Tibial nerve (tissue), 4 donors: ENCODE results near the gene OR7G3. TPM values are rescaled to one million over a fixed set of nuclear protein-coding genes. Genes with fewer than 3 reads are reported as not detected.

Experiments used
- DNase-seq, 2 donors: peaks; one replicate each; pipeline ENCODE4 v3.0.0-alpha.2; 2019; ENCODE audit warnings: low spot score in 2 of 2
- H3K27ac ChIP-seq, 4 donors: fragments of 200-600 bp; sonication (generic) in 3 of 4; one replicate each; pipeline ENCODE4 v1.5.1; 2017 to 2019; ENCODE audit warnings: mild to moderate bottlenecking in 1 of 4
- H3K27me3 ChIP-seq, 2 donors: fragments of 200-600 bp; sonication (generic) in 1 of 2; one replicate each; pipeline versions ENCODE4 v1.5.1 to v1.6.0; 2017 to 2019
- H3K36me3 ChIP-seq, 3 donors: fragments of 200-600 bp; sonication (generic); one replicate each; pipeline ENCODE4 v1.5.1; 2018 to 2019
- H3K4me1 ChIP-seq, 4 donors: fragments of 200-600 bp; sonication (generic) in 3 of 4; one replicate each; pipeline ENCODE4 v1.5.1; 2017 to 2019
- H3K4me3 ChIP-seq, 4 donors: fragments of 200-600 bp; sonication (generic) in 3 of 4; one replicate each; pipeline ENCODE4 v1.5.1; 2017 to 2019; ENCODE audit warnings: mild to moderate bottlenecking in 1 of 4, moderate library complexity in 1 of 4
- H3K9me3 ChIP-seq, 4 donors: fragments of 200-600 bp; sonication (generic) in 3 of 4; one replicate each; pipeline ENCODE4 v1.5.1; 2017 to 2019
- EP300 ChIP-seq, 2 donors: sonication (generic); formaldehyde crosslinking; IDR thresholded peaks; one replicate each; pipeline ENCODE4 v1.6.1; 2017; ENCODE audit warnings: antibody characterized with exemption in 2 of 2, mild to moderate bottlenecking in 1 of 2
- POLR2A ChIP-seq, 2 donors: fragments of 450-650 bp; IDR thresholded peaks; one replicate each; pipeline ENCODE4 v1.6.1; 2017; ENCODE audit warnings: antibody characterized with exemption in 2 of 2, mild to moderate bottlenecking in 2 of 2, moderate library complexity in 2 of 2
- WGBS, 2 donors: methylation state at CpG; one replicate each; pipeline ENCODE4 v1.1.5; 2018; 5-methylcytosine and 5-hydroxymethylcytosine counted together
- total RNA-seq, 4 donors: library from RNA; depleted of rRNA; stranded (reverse); fragments of >200 nt; gene quantifications; one replicate each; pipeline ENCODE4 v1.1.0, GENCODE V29; 2016
- TF ChIP-seq, protein P1 (sequence below), 5 experiments: fragments of 200-600 bp in 3 of 5; fragments of 450-650 bp in 2 of 5; sonication (generic) in 3 of 5; IDR thresholded peaks; one replicate each; pipeline ENCODE4 v1.5.1; 2016 to 2019; ENCODE audit warnings: antibody characterized with exemption in 5 of 5, mild to moderate bottlenecking in 3 of 5, moderate library complexity in 2 of 5

OR7G3 gene
- total RNA-seq, 4 donors from 2014 or later: not detected

DNA sequence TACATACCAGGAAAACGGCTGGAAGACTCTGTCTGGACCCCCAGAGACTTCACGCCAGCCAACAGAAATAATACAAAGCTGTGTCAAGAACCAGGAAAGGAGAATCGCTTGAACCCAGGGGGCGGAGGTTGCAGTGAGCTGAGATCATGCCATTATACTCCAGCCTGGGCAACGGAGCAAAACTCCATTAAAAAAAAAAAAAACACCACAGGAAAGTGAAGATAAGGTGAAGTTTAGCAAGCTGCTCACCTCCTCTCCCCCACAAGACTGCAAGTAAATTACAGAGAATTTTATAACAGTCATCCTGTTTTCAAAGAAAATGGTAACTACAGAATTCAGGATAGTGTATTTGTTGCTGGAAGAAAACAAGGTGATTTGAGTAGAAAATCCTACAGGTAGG lies 10.2 kb downstream of the OR7G3 start:
- H3K9me3 ChIP-seq: peaks cover 0 to 7% (median 2%) of the 10 kb centered on the region in 4 donors
- H3K27me3 ChIP-seq: no peaks in the 10 kb centered on the region
- DNase-seq: no peak
- no peaks in the 10 kb centered on the region for H3K4me1 ChIP-seq
- H3K27ac ChIP-seq: no peak overlapping the region
- WGBS, 2 donors: 48 to 51% methylated on average over 5 of the region's 5 CpGs
- no peaks in the 10 kb centered on the region for H3K36me3 ChIP-seq
- TF ChIP-seq, protein P1, sequence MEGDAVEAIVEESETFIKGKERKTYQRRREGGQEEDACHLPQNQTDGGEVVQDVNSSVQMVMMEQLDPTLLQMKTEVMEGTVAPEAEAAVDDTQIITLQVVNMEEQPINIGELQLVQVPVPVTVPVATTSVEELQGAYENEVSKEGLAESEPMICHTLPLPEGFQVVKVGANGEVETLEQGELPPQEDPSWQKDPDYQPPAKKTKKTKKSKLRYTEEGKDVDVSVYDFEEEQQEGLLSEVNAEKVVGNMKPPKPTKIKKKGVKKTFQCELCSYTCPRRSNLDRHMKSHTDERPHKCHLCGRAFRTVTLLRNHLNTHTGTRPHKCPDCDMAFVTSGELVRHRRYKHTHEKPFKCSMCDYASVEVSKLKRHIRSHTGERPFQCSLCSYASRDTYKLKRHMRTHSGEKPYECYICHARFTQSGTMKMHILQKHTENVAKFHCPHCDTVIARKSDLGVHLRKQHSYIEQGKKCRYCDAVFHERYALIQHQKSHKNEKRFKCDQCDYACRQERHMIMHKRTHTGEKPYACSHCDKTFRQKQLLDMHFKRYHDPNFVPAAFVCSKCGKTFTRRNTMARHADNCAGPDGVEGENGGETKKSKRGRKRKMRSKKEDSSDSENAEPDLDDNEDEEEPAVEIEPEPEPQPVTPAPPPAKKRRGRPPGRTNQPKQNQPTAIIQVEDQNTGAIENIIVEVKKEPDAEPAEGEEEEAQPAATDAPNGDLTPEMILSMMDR (IDR thresholded peaks at IDR 0.05): no peak
- no peak for TF ChIP-seq POLR2A (IDR thresholded peaks at IDR 0.05)
- TF ChIP-seq EP300 (IDR thresholded peaks at IDR 0.05): no peak
- H3K4me3 ChIP-seq: no peak overlapping the region

DNA sequence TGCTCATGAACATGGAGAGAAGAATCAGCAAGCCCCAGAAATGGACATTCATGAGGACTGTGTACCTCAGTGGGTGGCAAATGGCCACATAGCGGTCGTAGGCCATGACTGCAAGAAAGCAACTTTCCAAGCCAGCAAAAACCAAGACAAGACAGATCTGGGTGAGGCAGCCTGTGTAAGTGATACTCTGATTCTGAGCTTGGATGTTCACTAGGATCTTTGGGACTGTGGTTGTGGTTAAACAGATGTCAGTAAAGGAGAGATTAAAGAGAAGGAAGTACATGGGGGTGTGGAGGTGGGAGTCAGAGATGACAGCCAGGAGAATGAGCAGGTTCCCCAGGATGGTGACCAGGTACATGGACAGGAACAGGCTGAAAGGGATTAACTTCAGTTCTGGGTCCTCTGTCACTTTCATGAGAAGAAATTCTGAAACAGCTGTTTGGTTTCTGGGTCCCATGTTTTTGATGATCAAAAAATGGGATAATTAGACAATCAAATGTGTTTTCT lies 11.4 kb downstream of the OR7G3 start, which contains the start of gene OR7G1:
Gene OR7G1, minus strand, starts transcription at position 457 of the 507 bp plus-strand sequence. Its CDS starts 0 bp downstream, at position 457.
- H3K27me3 ChIP-seq: no peaks in the 10 kb centered on the region
- no peaks in the 10 kb centered on the region for H3K36me3 ChIP-seq
- no peak within 1 kb of the TSS for H3K4me3 ChIP-seq
- WGBS, 2 donors: 79 to 83% methylated on average over 2 of the region's 2 CpGs
- H3K27ac ChIP-seq: no peak within 1 kb of the TSS
- no peak for TF ChIP-seq POLR2A (IDR thresholded peaks at IDR 0.05)
- TF ChIP-seq, protein P1 (IDR thresholded peaks at IDR 0.05): no peak
- no peak for TF ChIP-seq EP300 (IDR thresholded peaks at IDR 0.05)
- no peak for DNase-seq
- no peaks in the 10 kb centered on the region for H3K4me1 ChIP-seq
- peaks cover 0 to under 1% (median 0%) of the 10 kb centered on the region in 4 donors for H3K9me3 ChIP-seq

DNA sequence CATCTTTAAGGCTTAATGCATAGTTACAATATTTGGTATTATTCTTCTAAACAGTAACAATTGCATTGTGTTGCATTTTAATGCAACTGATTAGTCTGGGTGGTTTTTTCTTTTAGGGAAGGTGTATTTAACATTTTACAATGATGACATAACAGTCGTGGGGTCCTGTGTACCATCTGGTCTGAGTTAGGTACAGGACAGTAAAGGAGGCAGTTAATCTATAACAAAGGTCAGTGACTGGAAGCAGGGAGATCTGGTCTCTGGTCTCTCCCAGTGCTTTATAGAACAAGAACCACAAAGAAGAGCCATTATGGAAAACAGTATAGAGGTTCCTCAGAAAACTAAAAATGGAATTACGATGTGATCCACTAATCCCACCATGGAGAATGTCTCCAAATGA lies 16.8 kb downstream of the OR7G3 start:
- Histone ChIP-seq H3K27ac (no peak overlapping the region), H3K36me3 (no peaks in the 10 kb centered on the region), H3K9me3 (peaks cover 0 to 1% (median 0%) of the 10 kb centered on the region in 4 donors), H3K4me3 (no peak overlapping the region), H3K4me1 (no peaks in the 10 kb centered on the region), H3K27me3 (no peaks in the 10 kb centered on the region)
- TF ChIP-seq, protein P1 (IDR thresholded peaks at IDR 0.05): no peak
- TF ChIP-seq EP300 (IDR thresholded peaks at IDR 0.05) (no peak), POLR2A (IDR thresholded peaks at IDR 0.05) (no peak)
- DNase-seq: no peak
- 46 to 47% methylated on average over 2 of the region's 2 CpGs for WGBS, 2 donors

DNA sequence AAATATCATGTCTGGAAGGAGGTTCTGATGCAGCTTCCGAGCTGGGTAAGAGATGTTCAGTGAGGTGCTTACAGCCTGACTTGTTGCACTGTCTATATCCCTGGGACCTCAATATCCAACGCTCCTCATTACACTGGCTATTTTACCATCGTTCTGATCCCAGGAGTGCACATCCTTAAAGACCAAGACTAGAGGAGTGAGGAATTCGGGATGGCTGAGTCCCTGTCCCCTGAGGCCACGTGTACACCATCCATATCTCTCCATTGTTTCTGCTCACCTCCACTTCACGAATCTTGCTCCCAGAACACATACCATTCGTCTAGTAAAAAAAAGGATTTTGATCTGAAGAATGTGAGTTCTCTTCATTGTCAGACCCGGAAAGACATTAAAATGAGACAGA lies 19.4 kb downstream of the OR7G3 start, which contains the start of gene OR7G2:
Gene OR7G2, minus strand, starts transcription at position 101 of the 400 bp plus-strand sequence. CDS start 4,232 bp downstream, outside the sequence.
- Histone ChIP-seq H3K27me3 (no peaks in the 10 kb centered on the region), H3K27ac (no peak within 1 kb of the TSS)
- 61 to 64% methylated on average over 8 of the region's 8 CpGs for WGBS, 2 donors

GRCh38 chr19:9086761-9087160 lies 40.0 kb downstream of the OR7G3 start, which contains the start of gene OR1M1:
Gene OR1M1 (plus strand): TSS chr19:9087061. CDS start chr19:9093245, 6,184 bp downstream.
- H3K4me3 ChIP-seq: no peak within 1 kb of the TSS
- 39 to 58% methylated on average over 2 of the region's 2 CpGs for WGBS, 2 donors

More for the DNA sequence above, 19.4 kb downstream of the OR7G3 start, which contains the start of gene OR7G2:
- peaks cover 0 to 2% (median 0%) of the 10 kb centered on the region in 4 donors for H3K9me3 ChIP-seq
- no peak within 1 kb of the TSS for H3K4me3 ChIP-seq
- H3K36me3 ChIP-seq: no peaks in the 10 kb centered on the region
- no peaks in the 10 kb centered on the region for H3K4me1 ChIP-seq
- TF ChIP-seq POLR2A (IDR thresholded peaks at IDR 0.05) (no peak), EP300 (IDR thresholded peaks at IDR 0.05) (no peak)
- TF ChIP-seq, protein P1 (IDR thresholded peaks at IDR 0.05): no peak
- no peak for DNase-seq

More at GRCh38 chr19:9086761-9087160, 40.0 kb downstream of the OR7G3 start, which contains the start of gene OR1M1:
- H3K27ac ChIP-seq: no peak within 1 kb of the TSS
- no peak for TF ChIP-seq POLR2A (IDR thresholded peaks at IDR 0.05)
- TF ChIP-seq, protein P1 (IDR thresholded peaks at IDR 0.05): no peak
- no peaks in the 10 kb centered on the region for H3K4me1 ChIP-seq
- no peak for DNase-seq
- H3K27me3 ChIP-seq: no peaks in the 10 kb centered on the region
- H3K36me3 ChIP-seq: no peaks in the 10 kb centered on the region
- no peaks in the 10 kb centered on the region for H3K9me3 ChIP-seq
